Thymus (tissue), 11 donors: ENCODE measurements around the gene ADPRHL1. TPM values are rescaled to one million over a fixed set of nuclear protein-coding genes. Genes with fewer than 3 reads are reported as not detected.

Source experiments
- DNase-seq, 9 donors: peaks; one replicate each; pipeline ENCODE4 v3.0.0-alpha.2; 2013; ENCODE audit warnings: low spot score in 9 of 9, low read depth in 6 of 9, missing footprints in 1 of 9
- H3K27ac ChIP-seq, 2 donors: one replicate each; pipeline ENCODE4 v1.5.1; 2013; ENCODE audit warnings: control low read depth in 1 of 2, low read depth in 1 of 2, low read length in 1 of 2, mild to moderate bottlenecking in 1 of 2, moderate library complexity in 1 of 2
- H3K27me3 ChIP-seq, 2 donors: one replicate each; pipeline ENCODE4 v1.5.1; 2013; ENCODE audit warnings: low read length in 1 of 2; ENCODE audit not compliant: control insufficient read depth in 2 of 2, insufficient read depth in 1 of 2
- H3K36me3 ChIP-seq, 2 donors: one replicate each; pipeline ENCODE4 v1.5.1; 2013; ENCODE audit warnings: low read length in 1 of 2, mild to moderate bottlenecking in 1 of 2, moderate library complexity in 1 of 2; ENCODE audit not compliant: control insufficient read depth in 2 of 2, insufficient read depth in 2 of 2
- H3K4me1 ChIP-seq, 2 donors: one replicate each; pipeline ENCODE4 v1.5.1; 2013; ENCODE audit warnings: low read length in 2 of 2; ENCODE audit not compliant: control insufficient read depth in 2 of 2, insufficient read depth in 2 of 2
- H3K4me3 ChIP-seq, 2 donors: one replicate each; pipeline ENCODE4 v1.5.1; 2013; ENCODE audit warnings: low read length in 2 of 2, control low read depth in 1 of 2, mild to moderate bottlenecking in 1 of 2
- H3K9me3 ChIP-seq, 2 donors: one replicate each; pipeline ENCODE4 v1.5.1; 2013; ENCODE audit warnings: low read length in 1 of 2, mild to moderate bottlenecking in 1 of 2; ENCODE audit not compliant: control insufficient read depth in 2 of 2, insufficient read depth in 1 of 2
- WGBS: extraction: QIAGEN DNeasy Blood & Tissue Kit; methylation state at CpG from one replicate; pipeline ENCODE4 v1.1.7; 2013; 5-methylcytosine and 5-hydroxymethylcytosine counted together
- polyA plus RNA-seq: library from polyadenylated mRNA; stranded (reverse); fragments of 200-250 nt; gene quantifications from one replicate; pipeline ENCODE4 v1.2.3, GENCODE V29; 2013
- total RNA-seq: library from RNA; stranded (reverse); fragments of 120-200 nt; gene quantifications from one replicate; pipeline ENCODE4 v1.2.4, GENCODE V29; 2013
- donor health status: healthy.

Gene ADPRHL1
- total and polyA plus RNA-seq, 2 donors: 1.2 to 1.6 TPM

GRCh38 chr13:113417836-113418721, 35.2 kb downstream of the ADPRHL1 start:
- peaks cover 0 to 4% of the 10 kb centered on the region in 2 donors for H3K4me1 ChIP-seq
- no peak for DNase-seq
- 79% methylated on average over 16 of the region's 16 CpGs for WGBS
- H3K4me3 ChIP-seq: no peak overlapping the region
- H3K27ac ChIP-seq: no peak overlapping the region
- H3K36me3 ChIP-seq: no peaks in the 10 kb centered on the region
- H3K9me3 ChIP-seq: peaks cover 0 to 3% of the 10 kb centered on the region in 2 donors
- H3K27me3 ChIP-seq: peaks cover 0 to 15% of the 10 kb centered on the region in 2 donors

GRCh38 chr13:113417008-113417751, 36.1 kb downstream of the ADPRHL1 start:
- Histone ChIP-seq H3K27me3 (peaks cover 0 to 15% of the 10 kb centered on the region in 2 donors), H3K4me1 (peaks cover 0 to 4% of the 10 kb centered on the region in 2 donors)
- no peak for DNase-seq

GRCh38 chr13:113415825-113416224, 37.5 kb downstream of the ADPRHL1 start:
- no peak overlapping the region for H3K27ac ChIP-seq
- peaks cover 0 to 15% of the 10 kb centered on the region in 2 donors for H3K27me3 ChIP-seq
- 91% methylated on average over 8 of the region's 8 CpGs for WGBS
- H3K4me1 ChIP-seq: peaks cover 0 to 4% of the 10 kb centered on the region in 2 donors
- no peak overlapping the region for H3K4me3 ChIP-seq
- peaks cover 0 to 17% of the 10 kb centered on the region in 2 donors for H3K9me3 ChIP-seq
- no peak for DNase-seq
- no peaks in the 10 kb centered on the region for H3K36me3 ChIP-seq

More at GRCh38 chr13:113417008-113417751, 36.1 kb downstream of the ADPRHL1 start:
- Histone ChIP-seq H3K27ac (no peak overlapping the region), H3K36me3 (no peaks in the 10 kb centered on the region), H3K9me3 (peaks cover 0 to 10% of the 10 kb centered on the region in 2 donors), H3K4me3 (no peak overlapping the region)
- WGBS: 90% methylated on average over 28 of the region's 28 CpGs

- Histone ChIP-seq H3K27me3 (peaks cover 0 to 15% of the 10 kb centered on the region in 2 donors), H3K36me3 (no peaks in the 10 kb centered on the region), H3K27ac (no peak overlapping the region), H3K4me1 (peaks cover 0 to 6% of the 10 kb centered on the region in 2 donors), H3K9me3 (peaks cover 0 to 17% of the 10 kb centered on the region in 2 donors), H3K4me3 (no peak overlapping the region)
- no peak for DNase-seq
- WGBS: 96% methylated on average over 15 of the region's 15 CpGs
Measured at GRCh38 chr13:113415032-113415431, 38.3 kb downstream of the ADPRHL1 start.

GRCh38 chr13:113414335-113414734, 39.0 kb downstream of the ADPRHL1 start:
- 91% methylated on average over 8 of the region's 8 CpGs for WGBS

GRCh38 chr13:113413898-113414282, 39.4 kb downstream of the ADPRHL1 start:
- Histone ChIP-seq H3K27ac (no peak overlapping the region), H3K4me1 (peaks cover 0 to 6% of the 10 kb centered on the region in 2 donors), H3K27me3 (peaks cover 0 to 21% of the 10 kb centered on the region in 2 donors), H3K4me3 (no peak overlapping the region), H3K9me3 (peaks cover 0 to 17% of the 10 kb centered on the region in 2 donors), H3K36me3 (no peaks in the 10 kb centered on the region)
- 80% methylated on average over 9 of the region's 9 CpGs for WGBS
- DNase-seq: no peak

More at GRCh38 chr13:113414335-113414734, 39.0 kb downstream of the ADPRHL1 start:
- peaks cover 0 to 6% of the 10 kb centered on the region in 2 donors for H3K4me1 ChIP-seq
- H3K4me3 ChIP-seq: no peak overlapping the region
- DNase-seq: no peak
- no peaks in the 10 kb centered on the region for H3K36me3 ChIP-seq
- no peak overlapping the region for H3K27ac ChIP-seq
- H3K9me3 ChIP-seq: peaks cover 0 to 17% of the 10 kb centered on the region in 2 donors
- peaks cover 0 to 16% of the 10 kb centered on the region in 2 donors for H3K27me3 ChIP-seq

GRCh38 chr13:113413178-113413897, 40.0 kb downstream of the ADPRHL1 start:
- no peak overlapping the region for H3K4me3 ChIP-seq
- DNase-seq: no peak
- H3K27ac ChIP-seq: no peak overlapping the region
- WGBS: 97% methylated on average over 32 of the region's 32 CpGs
- H3K4me1 ChIP-seq: peaks cover 0 to 6% of the 10 kb centered on the region in 2 donors
- peaks cover 0 to 17% of the 10 kb centered on the region in 2 donors for H3K9me3 ChIP-seq
- no peaks in the 10 kb centered on the region for H3K36me3 ChIP-seq
- H3K27me3 ChIP-seq: peaks cover 0 to 21% of the 10 kb centered on the region in 2 donors

GRCh38 chr13:113412440-113412839, 40.8 kb downstream of the ADPRHL1 start:
- no peak for DNase-seq
- Histone ChIP-seq H3K4me3 (no peak overlapping the region), H3K9me3 (peaks cover 0 to 17% of the 10 kb centered on the region in 2 donors), H3K4me1 (peaks cover 0 to 6% of the 10 kb centered on the region in 2 donors), H3K27ac (no peak overlapping the region), H3K27me3 (peaks cover 0 to 24% of the 10 kb centered on the region in 2 donors), H3K36me3 (no peaks in the 10 kb centered on the region)
- WGBS: 98% methylated on average over 23 of the region's 27 CpGs
